ENCODE data around the gene LRIG1.

Gene LRIG1

DNA sequence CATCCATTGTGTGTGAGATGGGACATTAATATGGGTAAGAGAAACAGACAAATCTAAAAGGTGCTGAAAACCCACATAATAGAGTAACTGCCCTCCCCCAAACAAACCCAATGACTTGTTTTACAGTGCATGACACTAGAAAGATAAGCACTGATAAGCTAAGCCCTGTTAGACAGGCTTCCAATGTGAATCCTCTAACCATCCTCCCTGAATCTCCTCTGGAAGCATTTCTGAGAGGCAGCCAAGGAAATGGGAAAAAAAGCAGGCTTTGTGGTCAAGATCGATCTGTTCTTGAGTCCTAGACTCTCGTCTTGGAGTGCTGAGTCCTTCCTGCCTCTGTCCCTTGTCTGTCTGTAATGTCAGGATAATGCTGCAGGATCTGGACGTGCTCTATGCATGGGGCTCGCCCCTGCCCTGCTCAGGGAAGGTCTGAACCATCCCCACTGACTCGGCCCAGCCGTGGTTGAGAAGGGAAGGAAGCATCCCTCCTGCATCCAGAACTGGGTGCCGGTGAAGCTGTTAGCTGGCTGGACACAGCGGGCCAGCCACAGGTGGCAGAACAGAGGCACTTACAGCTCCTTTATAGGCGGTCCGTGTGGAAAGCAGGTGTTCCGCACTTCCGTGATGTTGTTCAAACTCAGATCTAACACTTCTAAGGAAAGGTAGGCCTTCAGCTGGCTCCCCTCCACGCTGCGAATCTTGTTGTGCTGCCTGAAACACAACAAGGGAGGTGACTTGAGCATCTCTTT, 84.1 kb downstream of the LRIG1 start:
- no peak for DNase-seq

DNA sequence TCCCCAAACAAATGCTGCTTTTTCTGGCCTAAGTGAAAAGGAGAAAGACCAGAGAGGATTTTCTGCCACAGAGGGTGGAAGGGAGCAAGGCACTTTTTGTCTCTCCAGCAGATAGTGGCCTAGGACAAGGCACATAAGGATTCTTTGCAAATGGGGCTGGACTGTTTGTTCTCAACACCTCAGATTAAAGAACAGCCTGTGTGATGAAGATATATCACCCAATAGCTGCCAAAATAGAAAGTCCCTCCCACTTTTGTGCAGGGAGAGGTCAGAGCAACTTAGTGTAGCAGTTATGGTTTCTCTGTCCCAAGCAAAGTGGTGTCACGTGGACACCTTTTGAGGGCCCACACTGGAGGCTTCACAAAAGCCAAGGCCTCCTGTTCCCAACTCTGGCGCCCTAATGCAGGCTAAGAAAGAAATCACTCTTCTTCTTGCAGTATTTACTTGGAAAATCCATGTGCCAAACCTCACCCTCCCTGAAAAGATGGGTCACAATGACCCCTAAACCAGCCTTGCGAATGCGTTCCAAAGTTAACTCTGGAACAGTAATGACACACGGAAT, 84.9 kb downstream of the LRIG1 start:
- no peak for DNase-seq

DNA sequence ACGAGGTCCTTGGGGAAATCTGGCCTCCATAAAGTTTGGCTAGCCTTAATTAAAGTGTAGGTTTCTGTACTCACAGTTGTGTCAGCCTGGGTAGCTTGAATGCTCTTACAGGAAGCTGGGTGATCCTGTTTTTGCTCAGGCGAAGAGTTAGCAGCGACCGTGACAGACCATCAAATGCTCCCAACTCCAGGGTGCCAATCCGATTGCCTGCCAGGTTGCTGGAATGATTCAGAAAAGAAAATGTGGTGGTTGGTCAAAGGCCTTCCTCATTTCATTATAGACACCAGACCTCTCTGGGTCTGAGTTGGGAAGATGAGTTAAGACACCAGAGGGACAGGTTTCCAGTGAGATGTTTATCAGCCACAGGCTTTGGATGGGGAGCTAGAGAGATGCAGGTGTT, 86.0 kb downstream of the LRIG1 start:
- no peak for DNase-seq

- peak; percentile 93 for DNase-seq
Observed at GRCh38 chr3:66413151-66413751, 87.6 kb downstream of the LRIG1 start.

DNA sequence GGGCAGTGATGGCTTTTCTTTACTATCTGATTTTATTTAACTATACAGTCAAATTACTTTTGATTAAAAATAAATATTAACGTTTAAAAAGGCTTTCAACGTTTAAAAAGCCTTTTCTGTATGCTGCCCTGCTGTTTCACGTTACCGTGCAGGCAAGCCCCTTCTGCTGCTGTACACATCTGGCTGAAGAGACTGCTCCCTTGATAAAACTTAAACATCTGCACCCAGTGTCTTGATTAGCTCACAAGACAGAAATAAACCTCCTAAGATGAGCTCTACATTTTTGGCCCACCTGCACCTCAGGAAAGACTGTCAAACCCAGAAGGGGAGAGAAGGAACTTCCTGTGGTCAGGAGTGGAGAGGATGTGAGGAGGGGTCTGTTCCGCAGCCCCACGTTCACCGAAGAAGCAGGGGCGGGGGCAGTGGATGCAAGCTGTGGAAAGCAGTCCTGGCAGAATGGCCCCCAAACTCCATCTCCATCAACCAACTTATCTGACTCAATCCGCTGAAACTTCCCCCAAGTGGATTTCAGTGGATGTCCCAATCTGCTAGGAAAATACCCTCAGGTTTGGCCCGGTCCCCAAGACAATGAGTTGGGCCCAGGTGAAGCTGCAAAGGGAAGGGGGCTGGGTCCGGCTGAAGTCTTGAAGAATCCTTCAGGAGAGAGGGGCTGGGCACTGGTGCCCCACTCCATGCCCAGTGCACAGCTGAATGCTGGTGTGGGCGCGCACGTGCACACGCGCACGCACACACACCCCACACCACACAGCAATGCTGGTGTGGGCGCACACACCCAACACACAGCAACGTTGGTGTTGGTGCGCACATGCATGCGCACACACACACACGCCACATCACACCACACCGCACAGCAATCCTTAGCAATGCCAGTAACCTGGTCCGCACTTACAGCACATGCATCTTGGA, 88.6 kb downstream of the LRIG1 start:
- no peak for DNase-seq

DNA sequence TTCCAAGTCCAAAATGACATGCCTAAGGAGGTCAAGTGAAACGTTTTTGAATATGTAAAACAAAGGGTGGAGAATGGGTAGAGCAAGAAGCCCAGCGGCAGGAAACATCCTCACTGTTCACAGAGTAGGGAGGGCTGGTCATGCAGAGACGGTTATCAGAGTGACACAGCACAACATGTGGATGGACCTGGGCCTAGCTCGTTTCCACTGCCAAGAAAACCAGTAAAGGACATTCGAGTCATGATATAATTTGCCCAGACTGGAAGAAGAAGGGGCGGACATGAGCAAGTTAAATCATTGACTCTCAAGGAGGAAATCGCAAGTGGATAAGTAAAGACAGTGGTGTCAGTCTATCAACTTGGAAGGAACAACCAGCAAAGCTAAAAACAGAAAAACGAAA, 89.3 kb downstream of the LRIG1 start:
- no peak for DNase-seq

GRCh38 chr3:66410976-66411375, 89.8 kb downstream of the LRIG1 start:
- no peak for DNase-seq

GRCh38 chr3:66409771-66410754, 90.8 kb downstream of the LRIG1 start:
- no peak for DNase-seq

DNA sequence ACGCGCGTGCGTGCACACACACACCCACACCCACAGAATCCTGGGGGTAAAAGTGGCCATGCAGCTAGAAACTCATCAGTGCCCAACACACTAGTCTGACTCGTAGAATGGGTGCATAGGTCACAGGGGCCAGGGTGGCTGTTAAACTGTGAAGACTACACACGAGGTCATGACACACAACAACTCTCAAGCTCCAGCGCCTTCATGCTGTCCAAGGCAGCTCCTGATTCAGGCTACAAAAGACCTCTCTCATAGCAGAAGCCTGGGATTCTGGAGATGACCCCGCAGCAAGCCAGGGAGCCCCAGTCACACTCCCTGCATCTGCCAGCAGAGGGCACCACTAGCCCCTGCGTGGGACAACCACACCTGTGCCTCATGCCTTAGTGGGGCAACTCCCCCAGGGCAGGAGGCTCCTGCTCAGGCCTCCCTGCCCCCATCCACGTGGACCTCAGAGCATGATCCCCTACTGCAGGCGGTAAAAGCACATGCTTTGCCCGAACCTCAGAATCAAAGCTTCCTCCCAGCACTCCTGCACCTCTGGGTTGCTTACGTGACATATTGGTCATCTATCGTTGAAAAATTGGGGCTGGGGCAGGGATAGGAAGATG, 93.1 kb downstream of the LRIG1 start:
- DNase-seq, result peak; percentile 48

GRCh38 chr3:66406831-66407610, 93.8 kb downstream of the LRIG1 start:
- DNase-seq, result no peak

- DNase-seq, result no peak
Observed at GRCh38 chr3:66406163-66406562, 94.7 kb downstream of the LRIG1 start.

DNA sequence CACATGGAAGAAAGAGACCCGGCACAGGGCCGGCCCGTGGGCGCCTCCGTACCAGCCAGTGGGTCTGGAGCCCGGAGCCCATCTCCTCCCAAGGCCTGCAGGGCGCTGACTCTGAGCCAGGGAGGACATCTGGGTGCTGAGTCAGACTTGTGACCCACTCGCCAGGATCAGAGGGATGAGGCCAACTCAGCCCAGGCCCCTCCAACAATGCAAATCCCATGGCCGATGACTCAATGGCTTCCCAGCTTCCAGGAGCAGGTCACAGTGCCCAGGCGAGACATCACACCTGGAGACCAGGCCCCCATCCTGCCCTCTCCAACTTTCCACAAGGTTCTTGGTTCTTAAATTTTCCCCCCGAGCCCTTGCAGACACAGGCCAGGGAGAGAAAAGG, 95.1 kb downstream of the LRIG1 start:
- DNase-seq, result peak; percentile 64

DNA sequence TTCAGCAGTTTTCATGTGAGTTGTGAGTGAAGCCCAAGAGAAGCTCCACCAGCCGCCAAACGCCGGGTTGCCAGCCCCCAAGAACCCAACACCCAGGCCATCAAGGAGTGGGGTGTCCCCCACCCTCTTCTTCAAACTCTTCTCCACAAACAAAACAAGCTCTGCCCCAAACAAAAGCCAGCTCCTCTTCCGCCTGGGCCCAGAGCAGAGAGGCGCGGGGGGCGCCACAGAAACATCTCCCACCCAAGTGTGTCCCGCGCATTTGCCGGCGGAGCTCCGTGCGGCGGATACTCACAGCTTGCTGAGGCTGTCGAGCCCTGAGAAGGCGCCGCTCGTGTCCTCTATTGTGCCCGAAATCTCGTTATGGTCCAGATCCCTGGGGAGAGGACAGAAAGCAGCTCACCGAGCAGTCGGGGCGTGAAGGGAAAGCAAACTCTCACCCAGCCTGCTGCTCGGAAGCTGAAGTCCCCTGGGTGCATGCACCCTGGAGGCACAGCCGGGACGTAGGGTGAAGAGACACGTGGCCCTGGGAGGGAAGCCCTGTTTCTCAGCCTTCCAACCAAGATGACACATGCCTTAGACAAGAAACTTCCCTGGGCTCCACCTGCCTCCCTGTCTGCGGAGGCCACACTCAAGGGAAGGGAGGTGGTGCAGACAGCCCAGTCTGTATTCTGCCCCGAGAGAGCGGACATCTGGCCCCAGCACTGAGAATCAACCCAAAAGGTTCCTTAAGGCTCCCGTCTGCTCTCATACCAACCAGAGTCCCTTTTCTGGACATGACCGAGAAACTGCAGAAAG, 95.7 kb downstream of the LRIG1 start:
- no peak for DNase-seq

DNA sequence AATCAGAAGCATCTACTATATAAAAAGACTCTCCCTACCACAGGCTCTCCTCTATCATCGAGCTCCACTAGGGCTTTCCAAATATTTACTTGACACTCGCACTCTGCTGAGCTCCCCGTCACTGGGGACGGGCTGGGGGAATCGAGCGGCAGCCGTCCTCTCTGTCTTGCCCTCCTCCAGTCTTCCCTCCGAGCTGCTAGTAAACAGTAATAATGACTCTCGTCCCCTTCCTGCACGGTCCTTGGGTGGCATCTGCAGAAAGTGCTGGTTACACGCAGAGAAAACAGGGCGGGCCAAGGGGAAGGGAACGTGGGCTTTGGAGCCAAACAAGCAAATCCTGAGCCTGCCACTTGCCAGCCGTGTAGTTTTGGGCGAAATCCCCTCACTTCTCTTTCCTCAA, 96.6 kb downstream of the LRIG1 start:
- DNase-seq, result no peak

- peak; percentile 39 for DNase-seq
Observed at GRCh38 chr3:66403323-66403990, 97.4 kb downstream of the LRIG1 start.

GRCh38 chr3:66402596-66403290, 98.1 kb downstream of the LRIG1 start:
- no peak for DNase-seq

- no peak for DNase-seq
Observed at GRCh38 chr3:66401675-66402491, 98.9 kb downstream of the LRIG1 start.

DNA sequence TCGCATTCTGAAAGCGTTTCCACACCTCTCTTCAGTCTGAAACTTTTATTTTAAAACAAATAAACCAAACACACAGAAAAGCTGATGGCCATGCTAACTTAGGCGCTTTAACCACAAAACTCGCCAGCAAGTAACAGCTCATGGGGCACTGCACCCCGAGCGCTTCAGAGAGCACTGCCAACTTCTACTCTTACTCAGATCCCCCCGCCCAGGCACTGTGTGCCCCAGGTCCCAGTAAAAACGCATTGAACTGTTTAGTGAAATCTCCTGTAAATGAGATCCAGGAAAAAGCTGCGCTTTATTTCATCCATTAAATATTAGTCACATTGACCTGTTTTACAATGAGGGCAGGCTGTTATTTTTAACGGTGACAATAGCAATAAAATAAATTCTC, 99.7 kb downstream of the LRIG1 start:
- DNase-seq, result no peak

All from fibroblast of skin of back (primary cell).